H9 (cell line): ENCODE measurements around the gene DOK5. TPM values are rescaled to one million over a fixed set of nuclear protein-coding genes. Genes with fewer than 3 reads are reported as not detected.

ENCODE experiments used
- DNase-seq: peaks from one replicate; pipeline ENCODE4 v3.0.0-alpha.2; 2017
- H2AFZ ChIP-seq: one replicate; pipeline ENCODE4 v1.6.1; 2013; ENCODE audit warnings: mild to moderate bottlenecking, low read length, control low read depth, moderate library complexity
- H2AK5ac ChIP-seq: 2 replicates; pipeline ENCODE4 v1.6.1; 2013; ENCODE audit warnings: low read length, control low read depth, mixed read lengths; ENCODE audit not compliant: insufficient read length
- H2BK120ac ChIP-seq: one replicate; pipeline ENCODE4 v1.6.1; 2013; ENCODE audit warnings: low read depth, mild to moderate bottlenecking, low read length, control low read depth, inconsistent platforms; ENCODE audit not compliant: poor library complexity, severe bottlenecking
- H2BK12ac ChIP-seq: 2 replicates; pipeline ENCODE4 v1.6.1; 2013; ENCODE audit warnings: low read length, control low read depth, mixed read lengths, low read depth; ENCODE audit not compliant: insufficient read length
- H2BK15ac ChIP-seq: 2 replicates; pipeline ENCODE4 v1.6.1; 2013; ENCODE audit warnings: low read depth, low read length, control low read depth
- H2BK20ac ChIP-seq: one replicate; pipeline ENCODE4 v1.6.1; 2013; ENCODE audit warnings: low read depth, mild to moderate bottlenecking, low read length, control low read depth, inconsistent platforms; ENCODE audit not compliant: poor library complexity, severe bottlenecking
- H2BK5ac ChIP-seq: 2 replicates; pipeline ENCODE4 v1.6.1; 2013; ENCODE audit warnings: low read length, control low read depth, mixed read lengths; ENCODE audit not compliant: insufficient read length
- H3K14ac ChIP-seq: 2 replicates; pipeline ENCODE4 v1.6.1; 2013; ENCODE audit warnings: low read length, control low read depth; ENCODE audit not compliant: insufficient read depth
- H3K18ac ChIP-seq: 2 replicates; pipeline ENCODE4 v1.6.1; 2013; ENCODE audit warnings: low read depth, mild to moderate bottlenecking, mixed read lengths, low read length, control low read depth; ENCODE audit not compliant: insufficient read length
- H3K23ac ChIP-seq: 2 replicates; pipeline ENCODE4 v1.6.1; 2013; ENCODE audit warnings: low read length, control low read depth, mixed read lengths, low read depth; ENCODE audit not compliant: insufficient read length
- H3K23me2 ChIP-seq: 2 replicates; pipeline ENCODE4 v1.6.1; 2013; ENCODE audit warnings: low read depth, mild to moderate bottlenecking, mixed read lengths, low read length, control low read depth; ENCODE audit not compliant: insufficient read length, poor library complexity, severe bottlenecking
- H3K27ac ChIP-seq: 2 replicates; pipeline ENCODE4 v1.5.1; 2013; ENCODE audit warnings: low read length, control low read depth, mixed read lengths, low read depth; ENCODE audit not compliant: insufficient read length
- H3K27me3 ChIP-seq: 2 replicates; pipeline ENCODE4 v1.6.1; 2013; ENCODE audit warnings: low read length, control low read depth, inconsistent platforms; ENCODE audit not compliant: insufficient read depth
- H3K4ac ChIP-seq: 2 replicates; pipeline ENCODE4 v1.6.1; 2013; ENCODE audit warnings: low read depth, mild to moderate bottlenecking, control low read depth, inconsistent platforms, low read length, moderate library complexity
- H3K4me1 ChIP-seq: 2 replicates; pipeline ENCODE4 v1.6.1; 2013; ENCODE audit warnings: low read length, control low read depth, inconsistent platforms; ENCODE audit not compliant: insufficient read depth
- H3K4me2 ChIP-seq: 2 replicates; pipeline ENCODE4 v1.6.1; 2013; ENCODE audit warnings: low read length, control low read depth, mixed read lengths; ENCODE audit not compliant: insufficient read length, insufficient read depth
- H3K56ac ChIP-seq: 2 replicates; pipeline ENCODE4 v1.6.1; 2013; ENCODE audit warnings: low read depth, mild to moderate bottlenecking, mixed read lengths, low read length, control low read depth; ENCODE audit not compliant: insufficient read length
- H3K79me1 ChIP-seq: 2 replicates; pipeline ENCODE4 v1.6.1; 2013; ENCODE audit warnings: low read depth, mild to moderate bottlenecking, moderate library complexity, low read length, control low read depth, inconsistent platforms; ENCODE audit not compliant: insufficient read depth, poor library complexity, severe bottlenecking
- H3K79me2 ChIP-seq: 2 replicates; pipeline ENCODE4 v1.6.1; 2013; ENCODE audit warnings: low read length, control low read depth, inconsistent platforms; ENCODE audit not compliant: insufficient read depth
- H3K9ac ChIP-seq: 2 replicates; pipeline ENCODE4 v1.6.1; 2013; ENCODE audit warnings: low read length, control low read depth, mixed read lengths; ENCODE audit not compliant: insufficient read length; ENCODE audit errors: extremely low read depth
- H3K9me3 ChIP-seq: one replicate; pipeline ENCODE4 v1.6.1; 2013; ENCODE audit warnings: low read depth, low read length, inconsistent platforms; ENCODE audit not compliant: control insufficient read depth
- H3T11ph ChIP-seq: one replicate; pipeline ENCODE4 v1.6.1; 2013; ENCODE audit warnings: mild to moderate bottlenecking, low read length, control low read depth, inconsistent platforms
- H4K20me1 ChIP-seq: one replicate; pipeline ENCODE4 v1.6.1; 2013; ENCODE audit not compliant: control insufficient read depth, insufficient read length, insufficient read depth
- H4K5ac ChIP-seq: 2 replicates; pipeline ENCODE4 v1.6.1; 2013; ENCODE audit warnings: low read depth, mild to moderate bottlenecking, mixed read lengths, low read length, control low read depth; ENCODE audit not compliant: insufficient read length
- H4K8ac ChIP-seq: replicated peaks from 2 replicates; pipeline ENCODE4 v1.6.1; 2013; ENCODE audit warnings: low read length, control low read depth, mixed read lengths, low read depth; ENCODE audit not compliant: insufficient read length
- H4K91ac ChIP-seq: 2 replicates; pipeline ENCODE4 v1.6.1; 2013; ENCODE audit warnings: low read depth, mild to moderate bottlenecking, moderate library complexity, mixed read lengths, low read length, control low read depth; ENCODE audit not compliant: insufficient read length
- H3K27ac Mint-ChIP-seq, 3 experiments: 2 replicates in 2 of 3; 3 replicates in 1 of 3; pipeline ENCODE4 v1.8.0; 2020 to 2021; ENCODE audit warnings: mixed read lengths in 3 of 3, mild to moderate bottlenecking in 1 of 3, moderate library complexity in 1 of 3
- H3K27me3 Mint-ChIP-seq: 2 replicates; pipeline ENCODE4 v1.8.0; 2021; ENCODE audit warnings: low read depth, mild to moderate bottlenecking, moderate library complexity, mixed read lengths
- H3K36me3 Mint-ChIP-seq, 3 experiments: 2 replicates in 2 of 3; 3 replicates in 1 of 3; pipeline ENCODE4 v1.8.0; 2020 to 2021; ENCODE audit warnings: low read depth in 3 of 3, mixed read lengths in 3 of 3; ENCODE audit not compliant: insufficient read depth in 1 of 3
- H3K4me1 Mint-ChIP-seq, 2 experiments: 2 replicates each; pipeline ENCODE4 v1.8.0; 2020; ENCODE audit warnings: mixed read lengths in 2 of 2
- H3K4me3 Mint-ChIP-seq, 2 experiments: 2 replicates in 1 of 2; 3 replicates in 1 of 2; pipeline ENCODE4 v1.8.0; 2020 to 2021; ENCODE audit warnings: mild to moderate bottlenecking in 2 of 2, mixed read lengths in 2 of 2, moderate library complexity in 1 of 2
- H3K9me3 Mint-ChIP-seq, 2 experiments: 2 replicates in 1 of 2; 3 replicates in 1 of 2; pipeline ENCODE4 v1.8.0; 2020; ENCODE audit warnings: mild to moderate bottlenecking in 2 of 2, mixed read lengths in 2 of 2, moderate library complexity in 1 of 2
- WGBS: extraction: QIAGEN DNeasy Blood & Tissue Kit; methylation state at CpG from one replicate; pipeline ENCODE4 v1.1.7; 2013; ENCODE audit warnings: missing lambda C conversion rate, low lambda C conversion rate, mixed read lengths; ENCODE audit not compliant: insufficient read length; ENCODE audit errors: extremely low coverage; 5-methylcytosine and 5-hydroxymethylcytosine counted together
- total RNA-seq: library from RNA; stranded (reverse); gene quantifications from 2 replicates; pipeline ENCODE4 v1.2.1, GENCODE V29; 2021
- TF ChIP-seq, protein P1 (sequence below): fragments of 200-600 bp; sonication (generic); conservative IDR thresholded peaks from 3 replicates; pipeline ENCODE4 v1.8.0; 2021; ENCODE audit warnings: antibody characterized with exemption, mild to moderate bottlenecking

The DOK5 gene
- total RNA-seq, 1 experiment from 2014 or later: 4.5 TPM

DNA sequence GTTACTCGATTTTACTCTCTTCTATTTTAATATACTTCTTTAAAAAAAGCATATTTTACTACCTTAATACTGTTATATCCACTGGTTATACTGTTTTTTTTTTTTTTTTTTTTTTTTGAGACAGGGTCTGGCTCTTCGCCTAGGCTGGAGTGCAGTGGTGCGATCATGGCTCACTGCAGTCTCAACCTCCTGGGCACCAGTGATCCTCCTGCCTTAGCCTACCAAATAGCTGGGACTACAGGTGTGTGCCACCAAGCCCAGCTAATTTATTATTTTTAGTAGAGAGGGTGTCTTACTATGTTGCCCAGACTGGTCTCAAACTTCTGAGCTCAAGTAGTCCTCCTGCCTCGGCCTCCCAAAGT is 170.7 kb downstream of the DOK5 start:
- H4K8ac ChIP-seq: no peak overlapping the region
- no peak overlapping the region for H3K9ac ChIP-seq
- H2BK20ac ChIP-seq: no peak overlapping the region
- H3K36me3 Mint-ChIP-seq: no peaks in the 10 kb centered on the region
- DNase-seq: no peak
- H3K4me3 Mint-ChIP-seq: no peak overlapping the region; a peak in 1 of 5 replicates
- no peak overlapping the region for H2AK5ac ChIP-seq
- no peak overlapping the region for H3K18ac ChIP-seq
- H3K9me3 Mint-ChIP-seq: no peaks in the 10 kb centered on the region
- H2AFZ ChIP-seq: no peak overlapping the region
- H3K27me3 ChIP-seq: no peaks in the 10 kb centered on the region
- H3K23ac ChIP-seq: no peak overlapping the region
- no peaks in the 10 kb centered on the region for H3K79me1 ChIP-seq
- no peak overlapping the region for H3T11ph ChIP-seq
- no peak overlapping the region for H4K5ac ChIP-seq
- no peak overlapping the region for H3K4me2 ChIP-seq
- no peaks in the 10 kb centered on the region for H4K20me1 ChIP-seq
- no peak overlapping the region for H2BK12ac ChIP-seq
- no peaks in the 10 kb centered on the region for H3K4me1 ChIP-seq
- no peak overlapping the region for H3K56ac ChIP-seq
- no peak overlapping the region for H4K91ac ChIP-seq
- H3K4ac ChIP-seq: no peak overlapping the region
- TF ChIP-seq, protein P1, sequence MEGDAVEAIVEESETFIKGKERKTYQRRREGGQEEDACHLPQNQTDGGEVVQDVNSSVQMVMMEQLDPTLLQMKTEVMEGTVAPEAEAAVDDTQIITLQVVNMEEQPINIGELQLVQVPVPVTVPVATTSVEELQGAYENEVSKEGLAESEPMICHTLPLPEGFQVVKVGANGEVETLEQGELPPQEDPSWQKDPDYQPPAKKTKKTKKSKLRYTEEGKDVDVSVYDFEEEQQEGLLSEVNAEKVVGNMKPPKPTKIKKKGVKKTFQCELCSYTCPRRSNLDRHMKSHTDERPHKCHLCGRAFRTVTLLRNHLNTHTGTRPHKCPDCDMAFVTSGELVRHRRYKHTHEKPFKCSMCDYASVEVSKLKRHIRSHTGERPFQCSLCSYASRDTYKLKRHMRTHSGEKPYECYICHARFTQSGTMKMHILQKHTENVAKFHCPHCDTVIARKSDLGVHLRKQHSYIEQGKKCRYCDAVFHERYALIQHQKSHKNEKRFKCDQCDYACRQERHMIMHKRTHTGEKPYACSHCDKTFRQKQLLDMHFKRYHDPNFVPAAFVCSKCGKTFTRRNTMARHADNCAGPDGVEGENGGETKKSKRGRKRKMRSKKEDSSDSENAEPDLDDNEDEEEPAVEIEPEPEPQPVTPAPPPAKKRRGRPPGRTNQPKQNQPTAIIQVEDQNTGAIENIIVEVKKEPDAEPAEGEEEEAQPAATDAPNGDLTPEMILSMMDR: no peak
- WGBS: 100% methylated on average over 1 of the region's 4 CpGs
- no peak overlapping the region for H2BK15ac ChIP-seq
- H3K9me3 ChIP-seq: no peaks in the 10 kb centered on the region
- H2BK5ac ChIP-seq: no peak overlapping the region
- H3K4me1 Mint-ChIP-seq: peaks cover 0 to 2% of the 10 kb centered on the region in 2 experiments; a peak in 1 of 4 replicates
- H3K27ac ChIP-seq: no peak overlapping the region
- H3K27me3 Mint-ChIP-seq: no peaks in the 10 kb centered on the region
- H3K23me2 ChIP-seq: no peaks in the 10 kb centered on the region
- no peaks in the 10 kb centered on the region for H3K79me2 ChIP-seq
- no peak overlapping the region for H3K14ac ChIP-seq
- no peak overlapping the region for H3K27ac Mint-ChIP-seq
- H2BK120ac ChIP-seq: no peak overlapping the region
